NCI-H2107 treated with DMSO at 0.1 percent for 48 hours (cell line): Measurements from ENCODE around the gene IQGAP2.

Source experiments
- DNase-seq: peaks from one replicate; lab custom pipeline; 2025; ENCODE audit not compliant: unreplicated experiment; lab: John Stamatoyannopoulos, UW

The IQGAP2 gene

GRCh38 chr5:76383126-76383832, 19.8 kb upstream of the IQGAP2 start:
- no peak for DNase-seq

GRCh38 chr5:76384189-76384588, 18.9 kb upstream of the IQGAP2 start:
- DNase-seq, result no peak

DNA sequence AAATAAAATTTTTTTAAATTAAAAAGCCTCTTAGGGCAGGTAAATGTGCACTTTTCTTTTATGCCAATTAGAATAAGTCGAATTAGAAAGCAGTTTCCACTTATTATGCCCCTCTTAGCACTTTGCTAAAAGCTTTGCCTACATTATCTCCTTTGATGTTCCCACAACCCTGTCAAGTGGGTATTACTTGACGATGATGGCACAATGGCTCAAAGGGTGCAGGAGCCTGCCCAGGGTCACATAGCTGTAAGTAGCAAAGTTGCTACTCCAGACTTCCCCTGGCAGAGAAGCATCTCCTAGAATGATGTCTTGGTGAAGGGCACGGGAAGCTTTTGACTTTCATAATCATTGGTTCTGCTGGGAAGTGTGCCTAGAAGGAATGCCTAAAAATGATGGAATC, 18.4 kb upstream of the IQGAP2 start:
- DNase-seq, result no peak

GRCh38 chr5:76385540-76385939, 17.5 kb upstream of the IQGAP2 start:
- DNase-seq, result no peak

GRCh38 chr5:76386360-76386759, 16.7 kb upstream of the IQGAP2 start:
- DNase-seq, result no peak

- no peak for DNase-seq
Measured at GRCh38 chr5:76388236-76388635, 14.8 kb upstream of the IQGAP2 start.

DNA sequence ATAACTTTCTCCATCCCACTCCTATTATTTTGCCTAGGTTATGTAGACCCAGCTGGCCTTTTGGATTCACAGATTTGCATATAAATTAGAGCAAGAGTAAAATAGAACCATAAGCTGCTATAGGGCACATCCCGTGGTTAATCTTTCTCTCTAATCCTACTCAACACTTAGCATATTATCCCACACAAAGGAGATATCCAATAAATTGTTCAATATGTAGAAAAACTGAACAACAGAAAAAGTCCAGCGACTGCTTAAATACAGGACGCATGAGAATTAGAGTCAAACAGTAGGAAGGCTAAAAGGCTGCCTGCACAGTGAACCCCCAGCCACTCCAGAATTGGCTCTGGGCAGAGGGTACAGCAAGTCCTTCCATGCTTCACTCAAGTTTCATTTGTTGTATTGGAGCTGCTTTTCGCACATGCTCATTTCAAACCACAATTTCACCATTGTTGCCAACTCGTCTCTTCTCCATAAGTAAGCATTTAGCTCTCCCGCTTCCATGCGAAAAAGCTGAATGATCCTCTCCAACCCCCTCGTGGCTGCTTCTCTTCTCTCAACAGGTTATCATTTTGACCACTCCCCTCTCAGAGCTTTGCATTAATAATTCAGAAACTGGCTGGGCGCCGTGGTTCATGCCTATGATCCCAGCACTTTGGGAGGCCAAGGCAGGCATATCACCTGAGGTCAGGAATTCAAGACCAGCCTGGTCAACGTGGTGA, 14.1 kb upstream of the IQGAP2 start:
- DNase-seq, result no peak

GRCh38 chr5:76389513-76390154, 13.5 kb upstream of the IQGAP2 start:
- DNase-seq, result no peak

DNA sequence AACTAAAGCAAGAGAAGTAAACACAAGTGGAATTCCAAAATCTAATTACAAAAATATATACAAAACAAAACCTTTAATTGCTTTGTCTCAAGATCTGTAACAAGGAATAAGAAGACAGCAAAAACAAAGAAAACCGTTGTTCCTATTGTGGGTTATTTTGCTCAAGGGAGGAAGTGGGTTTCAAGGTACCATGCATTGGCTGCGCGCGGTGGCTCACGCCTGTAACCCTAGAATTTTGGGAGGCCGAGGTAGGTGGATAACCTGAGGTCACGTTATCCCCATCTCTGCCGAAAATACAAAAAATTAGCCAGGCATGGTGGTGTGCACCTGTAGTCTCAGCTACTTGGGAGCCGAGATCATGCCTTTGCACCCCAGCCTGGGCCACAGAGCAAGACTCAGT, 12.1 kb upstream of the IQGAP2 start:
- no peak for DNase-seq

DNA sequence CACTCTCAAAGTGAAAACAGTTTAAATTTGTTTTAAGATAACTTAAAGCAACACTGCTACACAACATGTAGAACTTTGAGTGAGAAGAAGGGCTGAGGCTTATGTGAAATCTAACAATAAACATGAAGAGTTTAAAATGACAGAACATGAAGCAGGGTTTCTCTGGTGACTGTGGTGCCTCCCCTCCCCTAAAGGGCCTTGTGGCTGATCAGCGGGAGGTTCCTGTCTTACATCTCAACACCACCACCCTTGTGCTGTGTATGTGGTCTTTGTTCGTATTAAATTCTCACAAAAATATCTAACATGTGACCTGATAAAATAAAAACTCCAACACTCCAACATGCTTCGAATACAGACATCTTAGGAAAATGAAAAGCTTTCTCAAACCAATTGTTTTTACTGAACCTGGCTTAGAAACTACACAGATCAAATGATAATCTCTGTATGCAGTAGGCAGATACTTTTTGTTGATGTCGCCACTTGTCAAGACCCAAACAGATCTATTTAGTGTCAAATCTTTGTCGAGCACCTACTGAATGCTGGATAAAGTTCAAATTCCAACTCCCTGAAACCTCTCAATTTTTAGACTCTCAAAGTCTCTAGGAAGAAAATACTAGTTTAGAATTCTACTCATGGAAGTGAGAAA, 9.9 kb upstream of the IQGAP2 start:
- DNase-seq, result no peak

- DNase-seq, result no peak
Measured at GRCh38 chr5:76397200-76397599, 5.9 kb upstream of the IQGAP2 start.

DNA sequence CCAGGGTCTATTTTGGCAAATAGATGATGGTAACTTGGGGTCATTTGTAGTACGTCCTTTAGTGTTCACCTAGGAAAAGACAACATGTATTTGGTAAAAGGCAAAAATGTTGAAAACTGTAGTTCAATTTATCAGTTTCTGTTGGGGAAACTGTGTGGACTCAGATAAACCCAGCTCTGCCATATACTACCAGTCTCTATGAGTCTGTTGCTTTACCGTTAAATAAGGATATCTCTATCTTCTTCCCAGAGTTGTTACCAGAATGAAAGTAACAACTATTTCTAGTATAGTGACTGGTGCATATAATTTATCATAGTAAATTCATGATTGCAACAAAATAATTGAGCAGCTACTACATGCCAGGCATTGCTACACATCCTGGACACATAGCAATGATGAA, 3.8 kb upstream of the IQGAP2 start:
- no peak for DNase-seq

DNA sequence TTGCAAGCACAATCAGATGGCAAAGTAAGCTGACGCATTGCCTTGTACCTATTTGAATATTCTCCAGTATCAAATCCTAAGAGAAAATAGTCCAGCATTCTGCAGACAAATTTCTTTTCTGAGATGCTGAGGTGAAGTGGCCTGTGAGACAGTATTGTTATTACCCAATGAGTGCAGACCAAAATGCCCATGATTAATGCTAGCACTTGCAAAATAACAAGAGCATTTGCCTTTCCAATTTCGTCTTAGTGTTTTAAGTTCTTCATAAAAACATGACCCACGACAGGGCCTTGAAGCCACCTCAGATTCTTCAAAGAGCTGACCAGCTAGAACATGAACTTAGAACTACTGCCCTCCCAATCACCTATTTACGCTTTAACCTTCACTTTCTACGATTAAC, 2.6 kb upstream of the IQGAP2 start:
- DNase-seq, result no peak

GRCh38 chr5:76401801-76402250, 1.3 kb upstream of the IQGAP2 start:
- DNase-seq, result no peak

GRCh38 chr5:76402251-76402885, 717 bp upstream of the IQGAP2 start:
- DNase-seq, result no peak

- DNase-seq, result no peak
Measured at GRCh38 chr5:76403766-76404222, 709 bp downstream of the IQGAP2 start.

- DNase-seq, result no peak
Measured at GRCh38 chr5:76404223-76405211, 1.4 kb downstream of the IQGAP2 start.

DNA sequence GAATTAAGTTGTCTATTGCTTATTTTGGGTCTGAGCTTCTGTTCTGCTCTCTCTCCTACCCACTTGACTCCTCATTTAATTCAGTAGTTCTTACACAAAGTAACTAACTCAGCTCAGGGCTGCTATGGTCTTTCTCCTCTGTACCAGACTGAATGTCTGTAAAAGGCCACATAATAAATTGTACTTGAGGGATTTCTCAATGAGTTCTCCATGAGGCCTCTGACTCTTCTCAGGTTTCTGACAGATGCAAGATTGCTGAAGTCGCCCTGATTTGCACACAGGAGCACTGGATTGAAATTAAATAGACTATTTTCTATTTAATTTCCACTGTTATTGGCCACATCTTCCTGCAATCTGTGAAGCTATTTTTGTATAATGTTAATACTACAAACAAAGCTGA, 2.9 kb downstream of the IQGAP2 start:
- no peak for DNase-seq

GRCh38 chr5:76406673-76407072, 3.6 kb downstream of the IQGAP2 start:
- no peak for DNase-seq

DNA sequence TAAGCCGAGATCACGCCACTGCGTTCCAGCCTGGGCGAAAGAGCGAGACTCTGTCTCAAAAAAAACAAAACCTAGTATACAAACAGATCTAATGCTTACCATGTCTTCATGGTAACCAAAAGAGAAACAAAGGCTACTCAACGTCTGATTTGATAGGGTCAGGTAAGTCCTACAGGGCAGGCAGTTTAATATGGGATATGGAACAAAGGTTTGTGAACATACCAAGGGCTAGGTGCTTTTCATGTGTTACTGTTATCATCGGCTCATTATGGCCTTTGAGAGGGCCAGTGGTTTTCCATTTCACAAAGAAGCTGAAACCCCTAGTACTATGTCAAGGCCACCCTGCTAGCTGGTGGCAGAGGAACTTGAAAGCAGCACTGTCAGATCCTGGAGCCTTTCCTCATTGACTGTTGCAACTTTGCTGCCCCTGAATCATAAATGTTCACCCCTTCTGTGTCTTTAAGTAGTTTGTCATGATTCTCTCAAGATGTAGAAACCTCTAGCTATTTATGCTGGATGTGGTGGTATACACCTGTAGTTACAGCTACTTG, 5.1 kb downstream of the IQGAP2 start:
- DNase-seq, result no peak
